ENCODE results near the gene SPP1. TPM values are rescaled to one million over a fixed set of nuclear protein-coding genes. Genes with fewer than 3 reads are reported as not detected.

SPP1 gene
- total RNA-seq, 1 donor from 2014 or later = 3.7 TPM

GRCh38 chr4:87946766-87947165 lies 28.7 kb upstream of the SPP1 start:
- no peaks in the 10 kb centered on the region for H3K9me3 Mint-ChIP-seq (ENCODE audit: low read depth)
- H3K27ac Mint-ChIP-seq = no peak overlapping the region
- peaks cover 4% of the 10 kb centered on the region for H3K4me1 Mint-ChIP-seq (ENCODE audit: low read depth)
- no peak for TF ChIP-seq CTCF (IDR thresholded peaks at IDR 0.05; ENCODE audit: unreplicated experiment)
- no peaks in the 10 kb centered on the region for H3K27me3 Mint-ChIP-seq
- DNase-seq (ENCODE audit: low spot score, unreplicated experiment) = no peak
- H3K4me3 Mint-ChIP-seq (ENCODE audit: low read depth) = no peak overlapping the region
- no peaks in the 10 kb centered on the region for H3K36me3 Mint-ChIP-seq (ENCODE audit: insufficient read depth)

GRCh38 chr4:87947381-87948160 lies 27.9 kb upstream of the SPP1 start:
- no peak for DNase-seq (ENCODE audit: low spot score, unreplicated experiment)
- Mint-ChIP-seq H3K4me1 (ENCODE audit: low read depth) (no peaks in the 10 kb centered on the region), H3K27ac (no peak overlapping the region), H3K9me3 (ENCODE audit: low read depth) (no peaks in the 10 kb centered on the region), H3K4me3 (ENCODE audit: low read depth) (no peak overlapping the region), H3K27me3 (no peaks in the 10 kb centered on the region), H3K36me3 (ENCODE audit: insufficient read depth) (no peaks in the 10 kb centered on the region)
- no peak for TF ChIP-seq CTCF (IDR thresholded peaks at IDR 0.05; ENCODE audit: unreplicated experiment)

DNA sequence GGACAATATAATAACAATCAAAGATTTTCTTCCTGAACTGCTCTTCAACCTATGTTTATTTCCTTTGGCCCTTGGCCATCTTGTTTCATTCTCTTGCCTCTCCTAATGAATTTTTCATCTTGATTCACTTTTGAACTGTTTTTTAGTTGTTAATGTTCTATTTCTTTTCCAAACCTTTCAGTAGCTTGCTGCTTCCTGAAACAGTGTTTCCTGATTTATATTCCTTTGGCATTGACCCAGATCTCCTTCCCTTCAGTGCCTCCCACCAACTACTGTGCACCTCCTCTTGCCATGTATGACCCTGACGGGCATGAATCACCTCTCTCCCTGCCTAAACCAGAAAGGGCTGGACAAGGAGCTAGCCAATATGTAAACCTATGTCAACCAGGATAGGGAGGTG lies 25.6 kb upstream of the SPP1 start:
- H3K4me1 Mint-ChIP-seq (ENCODE audit: low read depth) = no peaks in the 10 kb centered on the region
- no peak overlapping the region for H3K4me3 Mint-ChIP-seq (ENCODE audit: low read depth)
- no peak overlapping the region for H3K27ac Mint-ChIP-seq
- H3K27me3 Mint-ChIP-seq = no peaks in the 10 kb centered on the region
- no peaks in the 10 kb centered on the region for H3K9me3 Mint-ChIP-seq (ENCODE audit: low read depth)
- H3K36me3 Mint-ChIP-seq (ENCODE audit: insufficient read depth) = no peaks in the 10 kb centered on the region
- TF ChIP-seq CTCF (IDR thresholded peaks at IDR 0.05; ENCODE audit: unreplicated experiment) = no peak
- DNase-seq (ENCODE audit: low spot score, unreplicated experiment) = no peak

DNA sequence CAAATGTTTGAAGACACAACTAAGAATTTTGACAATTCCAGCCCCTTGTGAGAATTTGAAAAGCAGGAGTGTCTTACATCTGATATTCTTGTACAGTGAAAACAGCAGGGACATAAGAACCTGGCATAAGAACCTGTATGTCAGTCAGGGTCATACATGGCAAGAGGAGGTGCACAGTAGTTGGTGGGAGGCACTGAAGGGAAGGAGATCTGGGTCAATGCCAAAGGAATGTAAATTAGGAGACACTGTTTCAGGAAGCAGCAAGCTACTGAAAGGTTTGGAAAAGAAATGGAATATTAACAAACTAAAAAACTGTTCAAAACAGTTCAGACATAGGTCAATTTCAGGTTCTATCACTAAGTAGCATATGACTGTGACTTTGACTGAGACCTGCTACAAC lies 25.0 kb upstream of the SPP1 start:
- H3K27me3 Mint-ChIP-seq = no peaks in the 10 kb centered on the region
- no peak overlapping the region for H3K27ac Mint-ChIP-seq
- H3K36me3 Mint-ChIP-seq (ENCODE audit: insufficient read depth) = no peaks in the 10 kb centered on the region
- no peak for DNase-seq (ENCODE audit: low spot score, unreplicated experiment)
- no peak overlapping the region for H3K4me3 Mint-ChIP-seq (ENCODE audit: low read depth)
- TF ChIP-seq CTCF (IDR thresholded peaks at IDR 0.05; ENCODE audit: unreplicated experiment) = no peak
- no peaks in the 10 kb centered on the region for H3K4me1 Mint-ChIP-seq (ENCODE audit: low read depth)
- H3K9me3 Mint-ChIP-seq (ENCODE audit: low read depth) = no peaks in the 10 kb centered on the region

- no peak for TF ChIP-seq CTCF (IDR thresholded peaks at IDR 0.05; ENCODE audit: unreplicated experiment)
- Mint-ChIP-seq H3K36me3 (ENCODE audit: insufficient read depth) (no peaks in the 10 kb centered on the region), H3K27me3 (no peaks in the 10 kb centered on the region), H3K4me3 (ENCODE audit: low read depth) (no peak overlapping the region), H3K27ac (no peak overlapping the region), H3K9me3 (ENCODE audit: low read depth) (no peaks in the 10 kb centered on the region), H3K4me1 (ENCODE audit: low read depth) (no peaks in the 10 kb centered on the region)
- no peak for DNase-seq (ENCODE audit: low spot score, unreplicated experiment)
Measured at GRCh38 chr4:87950936-87951511, 24.5 kb upstream of the SPP1 start.
